Breast epithelium (tissue), 3 donors: ENCODE results near the gene FAAP100.

Source experiments
- CTCF ChIP-seq, 3 donors: fragments of 450-650 bp; IDR thresholded peaks; one replicate each; pipeline ENCODE4 v1.5.1; 2016 to 2017; ENCODE audit warnings: antibody characterized with exemption in 3 of 3, mild to moderate bottlenecking in 3 of 3, moderate library complexity in 3 of 3
- POLR2A ChIP-seq: fragments of 450-650 bp; IDR thresholded peaks from one replicate; pipeline ENCODE4 v1.6.1; 2016; ENCODE audit warnings: antibody characterized with exemption, mild to moderate bottlenecking, moderate library complexity
- POLR2AphosphoS5 ChIP-seq, 3 donors: sonication (generic); formaldehyde crosslinking; IDR thresholded peaks; one replicate each; pipeline ENCODE4 v1.6.1; 2017; ENCODE audit warnings: antibody characterized with exemption in 3 of 3

- TF ChIP-seq POLR2AphosphoS5 (IDR thresholded peaks at IDR 0.05) (no peak), CTCF (IDR thresholded peaks at IDR 0.05) (no peak), POLR2A (no peak)
These were observed 25.9 kb upstream of the FAAP100 start for GRCh38 chr17:81578038-81578441.
